K562 (cell line): Measurements from ENCODE around the gene FBN1. TPM values are rescaled to one million over a fixed set of nuclear protein-coding genes. Genes with fewer than 3 reads are reported as not detected.

ENCODE experiments used
- ATAC-seq: fragments of 200-7000 bp; cut with Tn5 transposase; 3 replicates; pipeline ENCODE4 v1.9.1; 2020; ENCODE audit warnings: moderate library complexity
- BruUV-seq: library from RNA; stranded (reverse); fragments of 400-500 nt; replicated peaks from 2 replicates; lab custom pipeline; 2021; lab: Mats Ljungman, UMichigan
- CTCF ChIA-PET: fragments of 300-600 bp; formaldehyde crosslinking; extraction: SDS; loops from one replicate; lab custom pipeline; 2021; ENCODE audit warnings: low intra/inter-chr PET ratio; lab: Yijun Ruan, JAX
- POLR2A ChIA-PET: fragments of 300-600, 350-650 bp; sonication (Branson Sonifier 250); formaldehyde crosslinking; extraction: SDS; loops from one replicate; lab custom pipeline; 2021; ENCODE audit warnings: antibody characterized with exemption, inconsistent platforms; lab: Yijun Ruan, JAX
- DNase-seq, 4 experiments: peaks; one replicate each; pipeline versions ENCODE4 v3.0.0 to v3.0.0-alpha.2; 2011 to 2018; ENCODE audit warnings: low spot score in 3 of 4, mixed read lengths in 3 of 4; ENCODE audit errors: extremely low read depth in 1 of 4
- FAIRE-seq: peaks from 2 replicates; lab custom pipeline; 2011; peaks lifted over from hg19 to GRCh38; lab: Jason Lieb, UNC
- H2AFZ ChIP-seq: 2 replicates; pipeline ENCODE4 v1.6.0; 2011; ENCODE audit warnings: low read depth, low read length, control low read depth, inconsistent platforms
- H3K27ac ChIP-seq: fragments of 200-600 bp; 3 replicates; pipeline ENCODE4 v1.8.0; 2011; ENCODE audit warnings: low read depth, mild to moderate bottlenecking, control low read depth, inconsistent platforms, low read length, moderate library complexity, mixed read lengths; ENCODE audit errors: extremely low read depth
- H3K27me3 ChIP-seq, 2 experiments: fragments of 300-600 bp in 1 of 2; 2 replicates in 1 of 2; 3 replicates in 1 of 2; pipeline versions ENCODE4 v1.6.0 to v1.8.0; 2011; ENCODE audit warnings: inconsistent platforms in 2 of 2, low read length in 2 of 2, mild to moderate bottlenecking in 1 of 2, mixed read lengths in 1 of 2, moderate library complexity in 1 of 2; ENCODE audit not compliant: control insufficient read depth in 2 of 2, insufficient read depth in 2 of 2
- H3K36me3 ChIP-seq: fragments of 300-600 bp; 3 replicates; pipeline ENCODE4 v1.8.0; 2011; ENCODE audit warnings: mild to moderate bottlenecking, low read length, inconsistent platforms; ENCODE audit not compliant: control insufficient read depth, insufficient read depth
- H3K4me1 ChIP-seq, 2 experiments: fragments of 200-600 bp in 1 of 2; replicated peaks in 1 of 2; 2 replicates in 1 of 2; 3 replicates in 1 of 2; pipeline versions ENCODE4 v1.5.1 to v1.8.0; 2011; ENCODE audit warnings: inconsistent platforms in 2 of 2, low read length in 2 of 2, mild to moderate bottlenecking in 1 of 2, mixed read lengths in 1 of 2, moderate library complexity in 1 of 2; ENCODE audit not compliant: control insufficient read depth in 2 of 2, insufficient read depth in 2 of 2
- H3K4me2 ChIP-seq: 2 replicates; pipeline ENCODE4 v1.6.1; 2011; ENCODE audit warnings: low read length, control low read depth, inconsistent platforms, mixed read lengths; ENCODE audit not compliant: insufficient read depth
- H3K4me3 ChIP-seq: fragments of 200-600 bp; sonication (generic), shearing (Covaris generic); 2 replicates; pipeline ENCODE4 v1.5.1; 2016; ENCODE audit warnings: control low read depth, inconsistent platforms
- H3K79me2 ChIP-seq: fragments of 200-600 bp; 3 replicates; pipeline ENCODE4 v1.8.0; 2011; ENCODE audit warnings: low read length, inconsistent platforms; ENCODE audit not compliant: control insufficient read depth, insufficient read depth
- H3K9ac ChIP-seq, 2 experiments: 2 replicates each; pipeline versions ENCODE4 v1.6.0 to v1.6.1; 2011; ENCODE audit warnings: low read depth in 2 of 2, low read length in 2 of 2, control low read depth in 1 of 2, inconsistent platforms in 1 of 2, mild to moderate bottlenecking in 1 of 2, mixed read lengths in 1 of 2; ENCODE audit not compliant: insufficient read depth in 1 of 2
- H3K9me1 ChIP-seq: one replicate; pipeline ENCODE4 v1.6.0; 2011; ENCODE audit warnings: inconsistent platforms, mild to moderate bottlenecking, low read length, moderate library complexity; ENCODE audit not compliant: control insufficient read depth, insufficient read depth
- H3K9me3 ChIP-seq: replicated peaks from 2 replicates; pipeline ENCODE4 v1.5.1; 2011; ENCODE audit warnings: low read depth, low read length, inconsistent platforms; ENCODE audit not compliant: control insufficient read depth, insufficient read depth
- H4K20me1 ChIP-seq: replicated peaks from 2 replicates; pipeline ENCODE4 v1.6.1; 2011; ENCODE audit warnings: low read length, inconsistent platforms, mixed read lengths; ENCODE audit not compliant: control insufficient read depth, insufficient read depth
- ATF7 ChIP-seq: fragments of 450-650 bp; IDR thresholded peaks from 2 replicates; pipeline ENCODE4 v1.7.1; 2014; ENCODE audit warnings: mild to moderate bottlenecking, moderate library complexity
- DPF2 ChIP-seq: fragments of 450-650 bp; IDR thresholded peaks from 2 replicates; pipeline ENCODE4 v1.6.1; 2016
- ELF2 ChIP-seq: fragments of 250-450 bp; sonication (Bioruptor Pico); IDR thresholded peaks from 2 replicates; pipeline ENCODE4 v1.5.0; 2021; ENCODE audit warnings: mild to moderate bottlenecking
- GABPA ChIP-seq: fragments of 200-800 bp; sonication (Bioruptor generic); conservative IDR thresholded peaks from 2 replicates; pipeline ENCODE4 v1.6.1; 2016; ENCODE audit warnings: low read depth, missing genetic modification characterization, missing compliant biosample characterization
- SIRT6 ChIP-seq: IDR thresholded peaks from one replicate; pipeline ENCODE4 v1.6.1; 2012; ENCODE audit warnings: low read depth, mild to moderate bottlenecking, control low read depth, inconsistent platforms, low read length, moderate library complexity
- ZNF175 ChIP-seq: fragments of 200-800 bp; sonication (Bioruptor generic); IDR thresholded peaks from 2 replicates; pipeline ENCODE4 v1.6.1; 2016; ENCODE audit warnings: low read depth, mild to moderate bottlenecking, missing genetic modification characterization, missing compliant biosample characterization
- WGBS: fragments of 100-300 bp; shearing (Covaris generic); methylation state at CpG from one replicate; pipeline ENCODE4 v1.1.6; 2016; ENCODE audit warnings: low coverage, mixed read lengths; ENCODE audit not compliant: insufficient coverage; ENCODE audit errors: missing lambda C conversion rate; 5-methylcytosine and 5-hydroxymethylcytosine counted together
- in situ Hi-C: fragments of 300-500 bp; cut with MboI; formaldehyde crosslinking; loops from 4 replicates; pipeline ENCODE4 v1.15.0; 2018; ENCODE audit warnings: inconsistent platforms, mixed read lengths
- intact Hi-C: fragments of 100-400 bp; cut with micrococcal nuclease; formaldehyde crosslinking; loops from 2 replicates; pipeline ENCODE4 v1.14.2; 2022
- polyA plus RNA-seq, 8 experiments: library from polyadenylated mRNA; depleted of rRNA in 4 of 8; stranded (reverse) in 5 of 8; unstranded in 3 of 8; fragments of >200 nt; fragmentation: Nextera tagmentation in 2 of 8; fragmentation: Illumina TruSeq in 1 of 8; extraction: Ambion mirVana in 2 of 8; extraction: Trizol in 1 of 8; gene quantifications; 2 replicates each; pipeline versions ENCODE4 v1.2.1 to v1.2.3, GENCODE V29; 2011 to 2014; ENCODE audit warnings: inconsistent platforms in 1 of 8, missing spikeins in 1 of 8
- total RNA-seq, 7 experiments: library from RNA; depleted of rRNA in 6 of 7; stranded (reverse); fragments of >200 nt in 6 of 7; fragmentation: Illumina TruSeq in 2 of 7; extraction: Trizol in 2 of 7; gene quantifications; 2 replicates each; pipeline versions ENCODE4 v1.2.1 to v1.2.3, GENCODE V29; 2011 to 2021; ENCODE audit warnings: low replicate concordance in 1 of 7
- TF ChIP-seq, protein P1 (sequence below), 2 experiments: fragments of 450-650 bp in 1 of 2; sonication (generic) in 1 of 2; formaldehyde crosslinking in 1 of 2; IDR thresholded peaks in 1 of 2; conservative IDR thresholded peaks in 1 of 2; 2 replicates each; pipeline versions ENCODE4 v1.6.1 to v1.8.1; 2016 to 2023; ENCODE audit warnings: mild to moderate bottlenecking in 2 of 2, moderate library complexity in 2 of 2, inconsistent platforms in 1 of 2, missing genetic modification reagents in 1 of 2

FBN1 gene
- total and polyA plus RNA-seq, 9 of the 15 experiments (the other 6 are each of a cell fraction or from before 2014, with no cell fraction given) = 0.15 to 1.2 (median 0.60) TPM

GRCh38 chr15:48602358-48603122, 43.0 kb downstream of the FBN1 start:
- TF ChIP-seq SIRT6 (no peak), ZNF175 (CRISPR knock-in tag) (0 out of 2 replicates have a peak, but pooled peaks have one; percentile 22), ELF2 (CRISPR knock-in tag) (no peak), DPF2 (no peak), ATF7 (peak; percentile 46; the same call in 1 of the 2 replicates), GABPA (tag) (peak; percentile 65)
- TF ChIP-seq, protein P1, sequence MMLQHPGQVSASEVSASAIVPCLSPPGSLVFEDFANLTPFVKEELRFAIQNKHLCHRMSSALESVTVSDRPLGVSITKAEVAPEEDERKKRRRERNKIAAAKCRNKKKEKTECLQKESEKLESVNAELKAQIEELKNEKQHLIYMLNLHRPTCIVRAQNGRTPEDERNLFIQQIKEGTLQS (IDR thresholded peaks at IDR 0.05) = peak; percentile 57
- TF ChIP-seq, protein P1 (CRISPR knock-in tag; conservative IDR thresholded peaks at IDR 0.05) = no peak
- in situ Hi-C loops = no loop called here
- intact Hi-C loops = no loop called here
- 44% methylated on average over 4 of the region's 4 CpGs for WGBS
- ChIA-PET POLR2A (no interaction called here), CTCF (no interaction called here)
- no peak for FAIRE-seq
- no peak overlapping the region for H3K27ac ChIP-seq
- no peak for ATAC-seq
- no peaks in the 10 kb centered on the region for H3K4me1 ChIP-seq
- no peaks in the 10 kb centered on the region for H3K79me2 ChIP-seq
- no peaks in the 10 kb centered on the region; a peak in 1 of 5 replicates for H3K27me3 ChIP-seq
- no peaks in the 10 kb centered on the region for H4K20me1 ChIP-seq
- no TSS peak for BruUV-seq
- no peak for DNase-seq
- no peaks in the 10 kb centered on the region for H3K9me3 ChIP-seq
- H3K9me1 ChIP-seq = no peaks in the 10 kb centered on the region
- H3K4me3 ChIP-seq = no peak overlapping the region
- H2AFZ ChIP-seq = no peak overlapping the region
- H3K9ac ChIP-seq = no peak overlapping the region
- H3K36me3 ChIP-seq = no peaks in the 10 kb centered on the region
- no peak overlapping the region for H3K4me2 ChIP-seq
